GM10266 (cell line): ENCODE measurements around the gene NEDD4L.

Source experiments
- DNase-seq: peaks from one replicate; pipeline ENCODE4 v3.0.0; 2012; ENCODE audit errors: extremely low spot score
- CTCF ChIP-seq: IDR thresholded peaks from 2 replicates; pipeline ENCODE4 v1.5.1; 2012; ENCODE audit warnings: mild to moderate bottlenecking, low read depth; ENCODE audit not compliant: control insufficient read depth, insufficient read depth; ENCODE audit errors: missing control alignments

The NEDD4L gene

GRCh38 chr18:58243401-58243800, 199.4 kb downstream of the NEDD4L start:
- no peak for DNase-seq
- no peak for TF ChIP-seq CTCF

GRCh38 chr18:58247363-58247834, 203.4 kb downstream of the NEDD4L start:
- DNase-seq: no peak
- no peak for TF ChIP-seq CTCF

GRCh38 chr18:58249712-58250111, 205.7 kb downstream of the NEDD4L start:
- DNase-seq: no peak
- TF ChIP-seq CTCF: no peak

- TF ChIP-seq CTCF: no peak
- no peak for DNase-seq
These were observed 207.4 kb downstream of the NEDD4L start for GRCh38 chr18:58251416-58251815.

GRCh38 chr18:58252166-58252565, 208.1 kb downstream of the NEDD4L start:
- no peak for DNase-seq
- TF ChIP-seq CTCF: no peak

- DNase-seq: no peak
- no peak for TF ChIP-seq CTCF
These were observed 209.3 kb downstream of the NEDD4L start for GRCh38 chr18:58253318-58253717.

GRCh38 chr18:58253871-58254270, 209.8 kb downstream of the NEDD4L start:
- no peak for DNase-seq
- no peak for TF ChIP-seq CTCF
